Urothelium cell line (cell line): ENCODE data around the gene PRSS27.
A peak's percentile ranks its signal among the peaks of the same experiment; 100 is the strongest.
"Not testable (repeated sequence)": the region's sequence is repeated elsewhere in the genome, so short reads cannot be mapped to it uniquely, and the experiment has no call there.

ENCODE experiments used
- DNase-seq: peaks from one replicate; pipeline ENCODE4 v3.0.0; 2011; ENCODE audit warnings: low spot score, mixed read lengths
- FAIRE-seq: peaks from 2 replicates; lab custom pipeline; 2011; peaks lifted over from hg19 to GRCh38; lab: Jason Lieb, UNC

PRSS27 gene

DNA sequence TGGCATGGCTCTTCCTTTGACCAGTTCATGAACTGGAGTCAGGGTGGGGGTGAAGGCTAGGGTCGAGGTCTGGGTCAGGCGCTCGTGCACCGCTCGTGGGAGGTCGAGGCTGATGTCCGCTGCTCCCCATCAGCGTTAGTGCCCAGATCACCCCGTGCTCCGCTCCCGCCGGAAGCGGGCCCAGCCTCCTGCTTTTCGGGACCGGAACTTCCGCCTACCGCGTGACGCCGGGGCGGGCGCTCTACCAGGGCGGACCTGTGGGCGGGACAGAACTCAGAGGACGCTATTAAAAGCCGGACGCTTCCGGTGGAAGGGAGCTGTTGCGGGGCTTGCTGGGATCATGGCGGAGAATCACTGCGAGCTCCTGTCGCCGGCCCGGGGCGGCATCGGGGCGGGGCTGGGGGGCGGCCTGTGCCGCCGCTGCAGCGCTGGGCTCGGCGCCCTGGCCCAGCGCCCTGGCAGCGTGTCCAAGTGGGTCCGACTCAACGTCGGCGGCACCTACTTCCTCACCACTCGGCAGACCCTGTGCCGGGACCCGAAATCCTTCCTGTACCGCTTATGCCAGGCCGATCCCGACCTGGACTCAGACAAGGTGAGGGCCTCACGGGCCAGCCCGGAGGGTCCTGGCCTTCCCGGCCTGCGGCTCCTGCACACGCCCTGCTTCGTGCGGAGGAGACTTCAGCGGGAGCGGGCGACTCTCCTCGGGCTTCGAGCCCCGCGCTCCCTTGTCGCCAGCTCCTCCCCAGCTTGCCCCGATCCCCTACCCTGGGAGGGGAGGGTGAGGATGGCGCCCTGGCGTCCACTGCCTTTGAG is 37.6 kb downstream of the PRSS27 start, which contains the start of gene KCTD5:
KCTD5 (plus strand) TSS at position 315 of the 813 bp plus-strand sequence; CDS start at position 341, 26 bp downstream.
- FAIRE-seq, result no peak
- DNase-seq, result peak; percentile 96

DNA sequence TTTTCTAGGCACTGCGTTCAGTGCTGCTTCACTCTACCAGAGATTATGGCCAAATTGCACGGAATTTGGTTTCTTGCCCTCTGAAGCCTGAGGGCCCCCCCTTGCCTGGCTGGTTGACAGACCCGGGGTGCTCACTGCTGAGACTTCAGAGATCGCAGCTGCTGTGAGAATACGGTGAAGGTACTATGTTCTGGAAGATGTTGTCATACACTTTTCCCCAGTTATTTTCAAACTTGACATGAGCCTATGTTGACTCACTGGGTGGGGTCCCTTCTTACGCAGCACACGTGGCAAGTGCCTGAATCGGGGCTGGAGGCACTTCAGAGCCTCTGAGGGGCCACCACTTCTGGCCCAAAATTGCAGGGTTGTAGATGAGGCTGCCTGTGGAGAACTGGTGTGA is 39.7 kb downstream of the PRSS27 start:
- DNase-seq, FAIRE-seq: not testable (repeated sequence)

- FAIRE-seq, result not testable (repeated sequence)
These were observed 40.1 kb downstream of the PRSS27 start for GRCh38 chr16:2679902-2680301.

GRCh38 chr16:2678206-2678965 is 41.6 kb downstream of the PRSS27 start:
- FAIRE-seq, DNase-seq: not testable (repeated sequence)

More at GRCh38 chr16:2679902-2680301, 40.1 kb downstream of the PRSS27 start:
- not testable (repeated sequence) for DNase-seq

- DNase-seq, FAIRE-seq: not testable (repeated sequence)
These were observed 43.1 kb downstream of the PRSS27 start for GRCh38 chr16:2676937-2677336.

DNA sequence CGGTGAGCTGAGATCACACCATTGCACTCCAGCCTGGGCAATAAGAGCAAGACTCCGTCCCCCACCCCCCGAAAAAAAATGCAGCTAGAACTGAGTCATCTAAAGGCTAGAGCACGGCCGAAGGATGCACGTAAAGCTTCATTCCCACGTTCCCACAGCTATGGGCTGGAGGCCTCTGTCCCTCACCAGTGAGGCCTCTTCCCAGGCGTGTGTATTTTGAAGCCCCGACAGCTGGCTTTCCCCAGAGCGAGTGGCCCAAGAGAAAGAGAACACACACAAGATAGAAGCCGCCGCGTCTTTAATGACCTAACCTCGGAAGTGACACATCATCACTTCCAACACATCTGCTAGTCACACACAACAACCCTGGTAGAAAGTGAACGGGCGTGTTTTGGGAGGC is 44.3 kb downstream of the PRSS27 start:
- FAIRE-seq (no peak), DNase-seq (no peak)

- DNase-seq, result no peak
- FAIRE-seq, result no peak
These were observed 45.0 kb downstream of the PRSS27 start for GRCh38 chr16:2675021-2675420.

GRCh38 chr16:2673066-2673999 is 46.7 kb downstream of the PRSS27 start:
- FAIRE-seq, result peak; percentile 56
- peak; percentile 98 for DNase-seq

- DNase-seq, result no peak
- FAIRE-seq, result no peak
These were observed 48.3 kb downstream of the PRSS27 start for GRCh38 chr16:2671741-2672140.

- not testable (repeated sequence) for DNase-seq, FAIRE-seq
These were observed 48.8 kb downstream of the PRSS27 start for GRCh38 chr16:2671193-2671592.

GRCh38 chr16:2670017-2670416 is 50.0 kb downstream of the PRSS27 start:
- peak; percentile 26 for DNase-seq

GRCh38 chr16:2669587-2669986 is 50.4 kb downstream of the PRSS27 start:
- not testable (repeated sequence) for FAIRE-seq, DNase-seq

More at GRCh38 chr16:2670017-2670416, 50.0 kb downstream of the PRSS27 start:
- FAIRE-seq, result not testable (repeated sequence)

DNA sequence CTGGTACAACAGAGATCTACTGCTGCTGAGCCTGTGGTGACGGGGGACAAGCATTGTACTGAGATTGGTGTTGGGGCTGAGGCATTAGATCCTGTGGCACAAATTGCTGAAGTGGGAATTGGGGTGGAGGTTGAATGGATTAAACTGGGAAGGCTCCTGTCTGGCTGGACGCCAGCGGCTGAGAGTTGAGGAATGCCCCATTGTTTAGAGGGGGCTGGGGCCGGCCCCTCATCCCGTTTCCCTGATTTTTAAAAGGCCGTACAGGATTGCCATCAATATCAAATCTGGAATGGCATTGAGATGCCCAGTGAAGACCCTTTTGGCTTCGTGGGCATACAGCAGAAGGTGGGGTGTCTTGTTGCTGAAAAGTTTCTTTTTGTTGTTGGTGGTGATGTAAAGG is 53.4 kb downstream of the PRSS27 start:
- DNase-seq, result not testable (repeated sequence)

GRCh38 chr16:2664574-2664982 is 55.4 kb downstream of the PRSS27 start:
- FAIRE-seq (no peak), DNase-seq (no peak)

More for the DNA sequence above, 53.4 kb downstream of the PRSS27 start:
- FAIRE-seq, result not testable (repeated sequence)

DNA sequence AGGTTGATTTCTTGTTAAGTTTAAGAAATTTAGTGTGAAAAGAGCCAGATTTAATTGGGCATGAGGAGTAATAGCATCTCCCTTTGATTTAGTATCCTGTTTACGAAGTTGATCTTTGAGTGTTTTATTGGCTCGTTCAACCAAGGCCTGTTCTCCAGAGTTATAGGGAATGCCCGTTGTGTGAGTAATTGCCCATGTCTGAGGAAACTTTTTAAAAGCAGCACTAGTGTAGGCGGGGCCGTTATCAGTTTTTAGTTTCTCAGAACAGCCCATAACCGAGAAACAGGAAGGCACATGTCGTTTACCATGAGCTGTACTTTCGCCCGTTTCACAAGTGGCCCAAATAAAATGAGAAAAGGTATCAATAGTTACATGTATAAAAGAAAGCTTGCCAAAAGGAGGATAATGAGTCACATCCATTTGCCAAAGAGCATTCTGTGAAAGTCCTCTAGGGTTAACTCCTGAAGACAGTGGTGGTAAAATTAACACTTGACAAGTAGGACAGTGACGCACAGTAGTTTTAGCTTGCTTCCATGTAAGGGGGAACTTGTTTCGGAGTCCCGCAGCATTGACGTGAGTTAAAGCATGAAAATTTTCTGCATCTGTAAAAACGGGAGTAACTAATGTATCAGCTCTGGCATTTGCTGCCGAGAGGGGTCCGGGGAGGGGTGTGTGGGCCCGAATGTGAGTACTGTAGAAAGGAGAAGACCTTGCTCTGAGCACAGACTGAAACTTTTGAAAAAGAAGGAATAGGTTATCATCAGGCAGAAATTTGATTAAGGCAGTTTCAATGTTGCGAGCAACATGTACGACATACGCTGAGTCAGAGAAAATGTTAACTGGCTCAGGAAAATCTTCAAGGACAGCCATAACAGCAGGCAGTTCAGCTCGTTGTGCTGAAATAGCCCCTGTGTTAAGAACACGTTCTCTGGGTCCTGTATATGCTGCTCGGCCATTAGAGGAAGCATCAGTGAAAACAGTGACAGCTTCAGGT is 56.2 kb downstream of the PRSS27 start:
- DNase-seq (no peak), FAIRE-seq (no peak)
